ENCODE data around the gene RELT.

Gene RELT
- total RNA-seq = 27.9 to 135 (median 63.6) reads per million in 17 experiments

- peak; percentile 96 to 99 (median 98) for DNase-seq
These were observed at the start of gene RELT for GRCh38 chr11:73376160-73376802. Gene RELT, plus strand, starts transcription at chr11:73376399. Its CDS starts 12,738 bp downstream, at chr11:73389137.

GRCh38 chr11:73326929-73327811 is 49.0 kb upstream of the RELT start:
- no peak for DNase-seq

- no peak for DNase-seq
These were observed 48.3 kb upstream of the RELT start for GRCh38 chr11:73327812-73328364.

DNA sequence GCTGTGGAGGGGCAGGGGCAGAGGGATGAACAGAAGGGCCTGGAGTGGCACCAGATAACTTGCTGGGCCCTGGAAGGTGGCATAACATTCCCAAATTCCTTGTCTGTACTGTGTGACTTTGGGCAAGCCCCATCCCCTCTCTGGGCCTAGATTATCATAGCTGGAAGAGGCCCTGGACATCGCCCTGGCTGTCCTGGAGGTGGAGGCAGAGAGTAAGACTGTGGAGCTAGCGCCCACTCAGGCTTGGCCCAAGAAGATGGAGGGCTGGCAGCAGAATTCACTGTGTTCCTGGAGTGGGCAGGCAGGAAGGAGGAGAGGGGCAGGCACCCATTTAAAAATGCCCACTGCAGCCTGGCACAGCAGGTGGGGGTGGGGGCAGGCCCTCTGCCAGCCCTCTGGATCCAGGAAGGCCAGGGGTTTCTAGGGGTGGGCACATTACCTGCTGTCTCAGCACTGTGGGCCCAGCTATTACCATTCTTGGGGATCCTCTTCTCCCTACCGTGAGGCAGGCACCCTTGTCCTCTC is 45.6 kb upstream of the RELT start:
- DNase-seq = peak in 3 of 4 experiments; percentile 33 to 43 (median 43)

DNA sequence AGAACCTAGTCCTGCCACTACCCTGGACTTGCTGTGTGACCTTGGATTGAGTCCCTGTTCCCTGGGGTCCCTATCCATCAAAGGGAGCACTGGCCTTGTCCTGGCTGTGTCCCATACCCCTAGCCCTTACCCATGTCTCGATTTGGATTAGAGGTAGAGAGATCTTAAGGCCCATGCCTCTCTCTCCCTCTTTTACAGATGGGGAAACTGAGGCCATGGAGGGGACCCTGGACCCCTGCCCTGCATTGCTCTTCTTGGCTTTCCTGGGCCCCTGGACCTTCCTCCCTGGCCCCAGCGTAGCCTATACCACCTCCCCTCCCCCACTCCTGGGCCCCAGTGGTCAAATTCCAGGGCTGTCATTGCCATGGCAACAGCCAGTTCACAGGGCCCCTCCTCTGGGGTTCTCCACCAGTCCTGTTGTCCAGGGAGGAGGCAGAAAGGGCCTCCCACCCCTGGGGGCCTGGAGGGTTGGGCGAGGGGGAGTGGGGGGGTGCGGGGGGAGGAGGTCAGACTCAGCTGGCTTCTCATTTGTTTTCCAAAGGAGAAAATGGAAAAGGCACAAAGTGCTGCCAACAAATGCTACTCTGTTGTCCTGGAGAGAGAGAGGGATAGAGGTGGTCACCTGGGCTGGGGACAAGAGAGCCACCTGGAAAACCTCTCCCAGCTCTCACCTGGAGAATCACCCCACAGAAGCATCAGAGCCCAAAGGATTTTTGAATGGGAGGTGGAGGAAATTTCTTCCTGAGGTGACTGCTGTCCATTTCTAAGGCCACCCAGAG is 44.9 kb upstream of the RELT start:
- no peak for DNase-seq

- no peak for DNase-seq
These were observed 43.0 kb upstream of the RELT start for GRCh38 chr11:73333173-73333572.

DNA sequence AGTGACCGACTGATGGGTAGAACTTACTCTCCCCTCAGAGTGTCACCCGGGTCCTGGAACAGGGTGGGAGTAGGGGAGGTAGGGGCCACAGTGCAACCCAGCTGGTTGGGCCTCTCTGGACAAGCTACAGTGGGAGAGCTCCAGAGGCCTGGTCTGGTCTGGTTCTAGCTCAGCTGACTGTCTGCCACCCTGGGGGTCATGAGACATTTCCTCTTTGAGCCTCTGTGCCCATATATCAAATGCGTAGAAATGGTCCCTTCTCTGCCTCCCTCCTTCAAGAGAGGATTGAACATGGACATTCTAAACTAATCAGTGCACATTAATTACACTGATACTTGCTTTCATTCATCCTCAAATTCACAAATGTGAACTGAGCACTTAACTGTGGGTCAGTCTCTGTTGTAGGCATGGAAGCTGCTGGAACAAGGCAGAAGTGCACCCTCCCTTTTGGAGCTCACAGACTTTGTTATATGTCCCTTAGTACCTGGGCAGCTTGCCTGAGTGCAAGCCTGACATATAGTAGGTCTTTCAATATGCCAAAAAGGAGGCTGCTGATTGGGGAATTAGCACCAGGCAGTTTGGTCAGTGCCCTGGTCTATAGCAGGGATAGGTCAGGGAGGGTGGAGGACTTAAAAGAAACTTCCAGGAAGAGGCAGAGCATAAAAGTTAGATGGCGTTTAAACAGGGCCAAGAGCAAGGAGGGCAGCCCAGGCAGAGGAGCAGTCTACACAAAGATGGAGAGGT is 42.4 kb upstream of the RELT start:
- peak in 1 of 4 experiments; percentile 14 for DNase-seq

GRCh38 chr11:73334384-73335203 is 41.6 kb upstream of the RELT start:
- DNase-seq = peak; percentile 41 to 74 (median 64)

- DNase-seq = peak; percentile 82 to 94 (median 88)
These were observed 40.8 kb upstream of the RELT start for GRCh38 chr11:73335204-73335923.

GRCh38 chr11:73337846-73338245 is 38.4 kb upstream of the RELT start:
- DNase-seq = no peak

- no peak for DNase-seq
These were observed 37.9 kb upstream of the RELT start for GRCh38 chr11:73338279-73338678.

- DNase-seq = no peak
These were observed 36.0 kb upstream of the RELT start for GRCh38 chr11:73340164-73340563.

- DNase-seq = no peak
These were observed 33.6 kb upstream of the RELT start for GRCh38 chr11:73342633-73343032.

- DNase-seq = no peak
These were observed 32.9 kb upstream of the RELT start for GRCh38 chr11:73343076-73343873.

- no peak for DNase-seq
These were observed 32.0 kb upstream of the RELT start for GRCh38 chr11:73344191-73344607.

GRCh38 chr11:73345481-73346160 is 30.6 kb upstream of the RELT start:
- no peak for DNase-seq

GRCh38 chr11:73346186-73346935 is 29.8 kb upstream of the RELT start:
- DNase-seq = no peak

DNA sequence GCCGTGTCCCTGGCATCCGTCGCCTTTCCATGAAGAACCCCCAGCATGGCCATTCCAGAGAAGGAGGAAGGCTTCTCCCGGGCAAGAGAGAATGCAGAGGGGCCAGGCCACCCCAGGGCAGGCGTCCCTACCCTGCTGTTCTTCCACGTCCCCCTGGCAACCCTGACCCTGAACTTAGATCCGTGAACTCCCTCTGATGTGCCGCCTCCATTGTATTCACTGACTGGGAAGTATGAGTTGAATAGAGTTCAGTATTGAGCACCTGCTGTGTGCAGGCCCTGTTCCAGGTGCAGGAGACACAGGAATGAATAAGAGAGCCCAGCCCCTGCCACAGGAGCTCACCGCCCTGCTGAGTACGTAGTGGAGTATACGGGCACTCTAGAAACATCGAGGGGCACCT is 29.1 kb upstream of the RELT start:
- no peak for DNase-seq

Data from suppressor macrophage (primary cell).